Non-pigmented ciliary epithelial cell (primary cell): ENCODE data around the gene GINS3.
A peak's percentile ranks its signal among the peaks of the same experiment; 100 is the strongest.

ENCODE experiments used
- DNase-seq: peaks from one replicate; pipeline ENCODE4 v3.0.0-alpha.2; 2010; ENCODE audit warnings: low read depth

Gene GINS3

DNA sequence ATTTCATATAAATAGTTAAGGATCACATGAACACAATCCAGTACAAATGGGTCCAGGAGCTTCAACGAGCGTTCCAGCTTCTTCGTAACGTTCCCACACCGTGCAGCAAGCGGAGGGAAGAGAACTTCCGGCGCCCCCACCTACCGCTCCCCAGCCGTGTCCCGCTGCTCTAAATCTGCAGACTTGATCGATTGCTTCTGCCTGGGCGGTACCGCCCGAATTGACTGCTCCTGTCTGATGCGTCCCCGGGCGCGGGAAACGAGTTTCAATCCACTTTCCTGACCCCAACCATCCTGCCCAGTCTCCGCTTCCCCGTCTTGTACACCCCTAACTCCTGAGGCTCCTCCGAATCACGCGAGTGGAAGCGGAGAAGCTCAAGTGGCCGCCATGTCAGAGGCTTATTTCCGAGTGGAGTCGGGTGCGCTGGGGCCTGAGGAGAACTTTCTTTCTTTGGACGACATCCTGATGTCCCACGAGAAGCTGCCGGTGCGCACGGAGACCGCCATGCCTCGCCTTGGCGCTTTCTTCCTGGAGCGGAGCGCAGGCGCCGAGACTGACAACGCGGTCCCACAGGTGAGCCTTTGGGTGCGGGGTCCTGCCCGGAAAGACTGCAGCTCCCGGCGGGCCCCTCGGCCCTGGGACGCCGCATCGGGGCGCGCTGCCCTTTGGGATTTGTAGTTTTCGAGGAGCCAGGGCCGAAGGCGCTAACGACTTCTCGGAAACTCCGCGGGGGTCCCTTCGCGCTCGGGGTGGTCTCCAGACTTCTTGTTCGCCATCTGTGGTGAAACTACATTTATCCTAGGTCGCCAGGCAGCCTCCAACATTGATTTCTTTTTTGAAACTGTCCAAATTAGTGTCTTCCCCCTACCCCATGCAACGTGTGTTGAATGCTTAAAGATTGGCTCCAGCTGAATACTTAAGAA is at the start of gene GINS3:
Gene GINS3, plus strand, starts transcription at position 257 of the 923 bp plus-strand sequence. Its CDS starts 131 bp downstream, at position 388.
- DNase-seq = peak; percentile 57

DNA sequence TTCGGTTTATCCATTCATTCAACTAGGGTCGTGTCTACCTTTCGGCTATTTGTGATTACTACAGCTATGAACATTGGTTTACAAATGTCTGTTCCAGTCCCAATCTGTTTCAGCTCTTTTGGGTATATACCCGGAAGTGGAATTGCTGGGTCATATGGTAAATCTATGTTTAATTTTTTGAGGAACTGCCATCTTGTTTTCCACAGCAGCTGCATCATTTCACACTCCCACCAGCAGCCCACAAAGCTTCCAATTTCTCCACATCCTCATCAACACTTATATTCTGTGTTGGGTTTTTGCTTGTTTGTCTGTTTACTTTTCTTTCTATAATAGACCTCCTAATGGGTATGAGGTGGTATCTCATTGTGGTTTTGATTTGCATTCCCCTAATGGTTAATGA is 48.7 kb upstream of the GINS3 start:
- DNase-seq = no peak

DNA sequence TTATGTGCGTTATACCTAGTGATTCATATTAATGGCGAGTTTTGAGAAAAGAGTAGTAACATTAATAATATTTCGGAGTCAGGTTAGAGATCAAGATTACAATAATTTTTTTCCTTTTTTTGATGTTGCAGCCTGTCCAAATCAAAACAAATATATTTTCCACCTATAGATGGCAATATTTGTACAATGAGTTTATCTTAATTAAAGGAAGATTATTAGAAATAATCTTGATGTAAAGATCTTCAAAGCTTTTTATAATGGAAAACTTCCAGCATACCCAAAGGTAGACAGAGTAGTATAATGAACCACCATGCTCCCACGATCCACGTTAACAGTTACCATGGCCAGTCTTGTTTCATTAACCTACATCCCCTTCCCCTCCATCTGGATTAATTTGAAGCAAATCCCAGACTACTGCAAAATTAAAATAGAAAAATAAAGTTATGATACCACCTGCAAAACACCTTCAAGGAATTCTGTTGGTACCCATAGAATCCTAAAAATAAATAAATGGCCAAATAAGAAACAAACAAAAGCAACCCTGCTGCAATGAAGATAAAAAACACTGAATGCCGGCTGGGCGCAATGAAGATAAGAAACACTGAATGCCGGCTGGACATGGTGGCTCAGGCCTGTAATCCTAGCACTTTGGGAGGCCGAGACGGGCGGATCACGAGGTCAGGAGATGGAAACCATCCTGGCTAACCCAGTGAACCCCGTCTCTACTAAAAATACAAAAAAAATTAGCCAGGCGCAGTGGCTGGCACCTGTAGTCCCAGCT is 46.5 kb upstream of the GINS3 start:
- DNase-seq = no peak

DNA sequence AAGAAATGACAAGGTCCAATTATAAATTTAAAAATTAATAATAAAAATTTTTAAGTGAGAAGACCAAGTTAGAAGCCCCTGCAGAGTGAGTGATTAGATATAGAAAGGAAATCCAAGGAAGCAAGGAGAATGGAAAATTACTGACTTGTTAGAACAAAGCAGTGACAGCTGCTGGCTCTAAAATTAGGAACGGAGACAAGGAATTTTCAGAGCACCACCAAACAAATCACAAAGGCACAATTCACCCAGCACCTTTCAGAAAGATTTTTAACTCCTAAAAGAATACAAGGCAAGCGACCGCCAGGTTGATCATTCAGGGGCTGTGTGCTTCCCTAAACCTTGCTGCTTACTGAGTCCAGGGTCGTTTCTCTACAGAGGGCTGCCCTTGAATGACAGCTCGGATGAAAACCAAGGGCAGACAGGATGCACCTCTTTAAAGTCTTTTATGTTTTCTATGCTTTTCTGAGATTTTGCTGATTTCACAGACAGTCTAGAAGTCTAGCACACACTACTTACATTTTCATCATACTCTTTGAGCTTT is 45.4 kb upstream of the GINS3 start:
- no peak for DNase-seq

DNA sequence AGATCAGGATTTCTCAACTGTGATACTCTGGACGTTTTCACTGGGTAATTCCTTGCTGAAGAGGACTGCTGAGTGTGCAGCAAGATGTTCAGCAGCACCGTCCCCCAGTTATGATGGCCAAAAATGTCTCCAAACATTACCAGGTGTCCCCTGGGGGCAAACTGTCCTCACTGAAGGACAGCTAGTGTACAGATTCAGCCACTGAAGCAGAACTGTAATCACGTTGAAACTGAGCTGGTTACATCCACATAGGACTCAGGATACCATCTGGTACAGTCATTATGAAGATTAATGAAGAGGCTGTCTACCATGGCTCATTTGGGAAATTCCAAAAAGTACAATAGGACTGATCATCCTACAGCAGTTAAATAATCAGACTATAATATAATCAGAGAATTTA is 43.3 kb upstream of the GINS3 start:
- DNase-seq = no peak

DNA sequence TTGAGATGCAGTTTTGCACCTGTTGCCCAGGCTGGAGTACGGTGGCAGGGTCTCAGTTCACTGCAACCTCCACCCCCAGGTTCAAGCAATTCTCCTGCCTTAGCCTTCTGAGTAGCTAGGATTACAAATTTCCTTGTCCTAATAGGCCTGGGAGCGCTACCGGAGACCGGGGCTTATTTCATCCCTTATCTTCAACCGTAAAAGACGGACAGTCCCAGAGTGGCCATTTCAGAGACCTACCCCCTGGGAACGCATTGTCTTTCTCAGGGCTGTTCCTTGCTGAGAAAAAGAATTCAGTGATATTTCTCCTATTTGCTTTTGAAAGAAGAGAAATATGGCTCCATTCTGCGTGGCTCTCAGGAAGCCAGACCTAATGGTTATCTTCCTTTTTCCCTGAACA is 39.6 kb upstream of the GINS3 start:
- no peak for DNase-seq

DNA sequence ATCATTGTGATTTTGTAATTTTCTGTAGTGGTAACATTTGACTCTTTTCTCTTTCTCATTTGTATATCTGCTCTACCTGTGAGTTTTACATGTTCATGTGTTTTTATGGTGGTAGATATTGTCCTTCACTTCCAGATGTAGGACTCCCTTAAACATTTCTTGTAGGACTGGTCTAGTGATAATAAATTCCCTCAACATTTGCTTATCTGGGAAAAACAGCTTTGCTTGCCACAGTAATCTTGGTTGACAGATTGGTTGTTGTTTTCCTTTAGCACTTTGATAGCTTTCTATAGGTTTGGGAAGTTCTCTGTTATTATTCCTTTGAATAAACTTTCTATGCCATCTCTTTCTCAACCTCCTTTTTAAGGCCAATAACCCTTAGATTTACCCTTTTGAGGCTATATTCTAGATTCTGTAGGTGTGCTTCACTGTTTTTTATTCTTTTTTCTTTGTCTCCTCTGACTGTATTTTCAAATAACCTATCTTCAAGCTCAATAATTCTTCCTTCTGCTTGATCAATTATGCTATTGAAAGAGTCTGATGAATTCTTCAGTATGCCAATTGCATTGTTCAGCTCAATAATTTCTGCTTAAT is 32.1 kb upstream of the GINS3 start:
- no peak for DNase-seq

DNA sequence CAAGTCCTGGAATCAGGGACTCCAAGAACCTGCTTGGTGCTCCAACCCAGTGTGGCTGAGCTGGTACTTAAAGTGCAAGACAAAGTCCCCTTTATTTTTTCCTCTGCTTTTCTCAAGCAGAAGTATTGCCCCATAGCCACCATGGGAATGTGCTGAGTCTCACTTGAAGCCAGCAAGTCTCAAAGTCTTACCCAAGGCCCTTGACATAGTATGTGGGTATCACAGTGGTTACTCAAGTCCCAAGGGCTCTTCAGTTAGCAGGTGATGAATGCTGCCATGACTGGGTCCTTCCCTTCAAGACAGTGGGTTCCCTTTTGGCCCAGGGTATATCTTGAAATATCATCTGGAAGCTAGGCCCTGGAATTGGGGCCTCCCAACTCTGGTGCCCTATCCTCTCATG is 30.5 kb upstream of the GINS3 start:
- DNase-seq = no peak

DNA sequence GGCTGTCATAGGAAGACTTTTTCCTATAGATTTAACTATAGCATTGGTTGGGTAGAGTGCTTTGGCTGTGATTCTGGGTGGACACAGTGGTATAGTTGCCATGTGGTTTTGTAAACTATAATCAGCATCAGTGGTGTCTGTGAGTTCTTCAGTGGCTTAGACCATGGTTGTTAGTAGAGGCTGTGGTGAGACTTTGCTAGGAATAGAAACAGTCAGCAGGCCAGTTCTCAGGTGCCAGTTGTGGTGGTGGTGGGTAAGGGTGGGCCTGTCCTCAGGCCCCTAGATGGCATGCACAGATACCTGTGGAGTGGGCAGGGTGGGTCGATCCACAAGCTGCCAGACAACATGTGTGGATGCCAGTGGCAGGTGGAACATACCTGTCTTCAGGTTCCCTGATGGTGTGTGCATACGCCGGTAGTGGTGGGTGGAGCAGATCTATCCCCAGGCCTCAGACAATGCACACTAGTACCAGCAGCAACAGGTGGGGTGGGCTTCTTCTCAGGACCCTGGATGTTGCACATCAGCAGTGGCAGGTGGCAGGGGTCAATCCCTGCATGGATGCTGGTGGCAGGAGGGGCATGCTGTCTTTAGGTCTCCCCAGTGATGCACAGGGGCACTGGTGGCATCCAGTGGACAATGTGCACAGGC is 28.4 kb upstream of the GINS3 start:
- DNase-seq = no peak

DNA sequence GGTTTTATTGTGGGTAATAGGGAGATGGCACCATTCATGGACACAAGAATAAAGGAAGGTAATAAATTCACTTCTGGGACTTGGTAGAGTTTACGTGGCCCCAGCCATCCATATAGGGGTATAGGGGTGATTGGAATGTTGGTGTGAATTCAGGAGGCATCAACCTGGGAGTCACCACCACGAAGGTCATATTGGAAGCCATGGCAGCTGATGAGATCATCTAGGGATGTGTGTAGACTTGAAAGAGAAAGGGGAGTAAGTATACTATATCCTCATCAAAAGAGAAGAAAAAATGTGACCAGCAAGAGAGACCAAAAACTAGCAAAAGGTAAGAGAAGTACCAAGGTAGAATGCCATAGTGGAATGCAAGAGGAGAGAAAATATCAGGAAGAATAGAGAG is 26.6 kb upstream of the GINS3 start:
- DNase-seq = no peak

DNA sequence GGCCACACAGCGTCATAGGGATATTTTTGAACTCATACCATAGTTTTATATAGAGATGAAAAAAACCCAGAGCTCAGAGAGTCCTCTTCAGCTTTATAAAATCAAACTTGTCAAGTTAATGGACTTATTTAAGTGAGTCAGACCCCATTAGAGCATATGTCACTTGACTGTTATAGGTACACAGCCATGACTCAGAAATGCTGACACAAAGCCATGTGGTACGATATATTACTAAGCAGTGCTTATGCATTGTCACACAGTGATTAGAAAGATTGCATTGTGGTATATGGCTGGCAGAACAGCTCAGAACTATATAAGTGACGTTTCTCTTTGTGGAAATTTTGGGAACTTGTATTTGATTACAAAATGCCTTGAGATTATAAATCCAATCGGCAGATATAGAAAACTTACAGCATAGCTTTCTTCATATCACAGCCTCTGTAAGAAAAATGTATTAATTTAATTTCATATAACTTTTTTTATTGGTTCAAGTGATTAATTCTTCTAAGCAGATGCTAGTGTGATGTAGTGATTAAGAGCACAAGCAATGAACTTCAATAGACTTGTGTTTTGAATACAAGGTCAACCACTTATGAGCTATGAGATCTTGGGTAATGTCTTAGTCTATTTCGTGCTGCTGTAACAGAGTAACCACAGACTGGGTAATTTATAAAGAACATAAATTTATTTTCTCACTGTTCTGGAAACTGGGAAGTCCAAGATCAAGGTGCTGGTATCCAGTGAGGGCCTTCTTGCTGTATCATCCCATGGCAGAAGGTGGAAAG is 25.8 kb upstream of the GINS3 start:
- DNase-seq = no peak

DNA sequence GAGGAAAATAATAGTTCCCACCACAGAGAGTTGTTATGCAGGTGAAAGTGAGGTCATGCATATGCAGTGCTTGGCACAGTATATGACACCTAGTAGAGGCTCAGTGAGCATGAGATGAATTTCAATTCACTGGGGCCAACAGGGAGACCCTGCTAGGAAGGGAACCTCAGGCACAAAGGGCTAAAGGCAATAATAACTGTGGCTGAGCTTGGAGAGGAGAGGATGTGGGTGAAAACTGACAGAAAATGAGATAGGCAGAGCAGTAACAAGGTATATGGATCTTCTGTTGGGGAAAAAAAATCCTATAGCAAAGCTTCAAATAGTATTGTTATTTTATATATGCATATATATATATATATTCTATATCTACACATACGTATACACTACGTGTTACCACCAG is 25.0 kb upstream of the GINS3 start:
- no peak for DNase-seq

DNA sequence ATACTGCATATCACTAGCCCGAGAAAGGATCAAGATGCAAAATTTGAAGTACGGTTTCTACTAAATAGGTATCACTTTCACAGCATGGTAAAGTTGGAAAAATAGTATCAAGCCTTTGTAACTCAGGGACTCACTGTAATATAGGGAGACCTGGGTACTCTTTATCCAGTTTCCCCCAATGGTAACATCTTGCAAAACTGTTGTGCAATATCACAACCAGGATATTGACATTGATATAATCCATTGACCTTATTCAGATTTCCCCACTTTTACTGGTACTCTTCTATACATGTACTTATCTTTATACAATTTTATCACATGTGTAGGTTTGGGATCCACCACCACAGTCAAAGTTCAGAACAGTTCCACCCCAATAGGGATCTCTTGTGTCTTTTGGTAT is 20.4 kb upstream of the GINS3 start:
- no peak for DNase-seq

DNA sequence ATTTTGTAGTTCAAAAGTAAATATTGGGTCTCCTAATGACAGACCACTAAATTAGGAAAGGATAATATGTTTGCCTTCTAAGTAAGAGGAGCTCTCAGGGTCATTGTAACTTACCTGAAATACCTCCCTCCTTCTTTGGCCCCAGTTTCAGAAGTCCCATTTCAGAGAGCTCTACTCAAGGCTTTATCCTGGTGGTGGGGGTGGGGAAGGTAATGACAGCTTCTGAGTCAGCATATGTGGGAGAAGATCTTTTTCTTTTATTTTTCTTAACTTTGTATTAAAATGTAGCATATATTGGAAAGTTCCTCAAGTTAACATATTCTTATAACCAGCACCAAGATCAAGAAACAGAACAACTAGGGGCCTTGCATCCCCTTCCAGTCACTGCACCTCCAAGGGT is 16.9 kb upstream of the GINS3 start:
- DNase-seq = no peak

DNA sequence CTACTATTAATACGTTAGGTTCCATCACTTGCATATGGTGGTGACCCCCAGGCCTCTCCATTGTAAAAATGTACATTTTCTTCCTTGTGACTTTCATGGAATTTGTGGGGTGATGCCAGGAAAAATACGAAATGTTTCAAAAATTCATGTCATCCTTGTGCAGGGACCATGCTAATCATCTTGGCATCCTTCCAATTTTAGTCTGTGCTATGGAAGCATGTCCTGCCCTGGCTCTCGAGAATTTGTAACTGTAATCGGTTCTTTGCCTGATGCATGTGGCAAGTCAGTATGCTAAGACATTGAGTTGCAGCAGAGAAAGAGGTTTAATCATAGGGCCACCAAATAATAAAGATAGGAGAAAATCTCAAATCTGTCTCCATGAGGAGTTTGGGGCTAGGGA is 14.3 kb upstream of the GINS3 start:
- no peak for DNase-seq

DNA sequence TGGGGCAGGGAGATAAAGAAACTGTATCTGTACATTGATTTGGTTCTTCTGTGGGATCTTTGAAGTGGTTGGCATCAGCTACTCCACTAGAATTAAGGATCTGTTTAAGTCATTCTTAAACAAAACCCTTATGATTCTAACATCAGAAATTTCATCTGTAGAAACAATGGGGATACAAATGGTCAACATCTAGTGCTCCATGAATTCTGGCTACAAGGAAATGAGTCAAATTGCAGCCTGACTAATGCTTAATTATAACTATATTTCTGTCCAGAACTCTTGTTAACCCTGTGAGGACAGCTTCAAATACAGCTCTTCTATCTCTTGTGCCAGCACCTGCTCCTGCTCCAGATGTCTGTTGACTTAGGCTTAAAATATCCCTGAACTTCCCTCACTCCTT is 13.9 kb upstream of the GINS3 start:
- no peak for DNase-seq

DNA sequence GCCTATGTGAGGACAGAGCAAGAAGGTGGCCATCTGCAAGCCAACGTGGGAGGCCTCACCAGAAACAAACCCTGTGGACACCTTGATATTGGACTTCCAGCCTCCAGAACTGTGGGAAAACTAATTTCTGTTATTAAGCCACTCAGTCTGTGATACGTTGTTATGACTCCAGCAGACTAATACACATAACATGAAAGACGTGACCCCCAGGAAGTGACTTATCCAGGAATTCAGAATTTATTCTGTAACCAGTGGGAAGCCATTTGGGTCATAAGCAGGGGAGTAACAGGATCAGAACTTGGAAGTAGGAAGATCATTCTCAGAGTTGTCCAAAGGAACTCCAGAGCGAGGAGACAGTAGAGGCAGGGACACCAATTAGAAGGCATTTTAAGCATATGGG is 12.5 kb upstream of the GINS3 start:
- DNase-seq = no peak

DNA sequence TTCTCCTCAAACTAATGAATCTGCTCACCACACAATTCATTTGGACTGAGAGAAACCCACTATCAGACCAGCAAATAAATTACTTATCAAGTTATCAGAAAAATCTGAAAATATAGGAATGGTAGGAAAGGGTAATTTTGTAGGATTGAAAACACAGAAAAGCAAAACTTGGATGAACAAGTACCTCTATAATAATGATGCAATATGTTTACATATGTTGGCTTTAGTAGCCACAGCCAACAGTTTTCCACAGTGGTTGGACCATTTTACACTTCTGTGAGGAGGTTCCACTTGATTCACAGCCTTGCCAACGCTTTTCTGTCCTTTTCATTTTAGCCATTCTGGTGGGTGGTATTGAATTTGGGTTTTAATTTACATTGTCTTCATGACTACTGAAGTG is 10.6 kb upstream of the GINS3 start:
- DNase-seq = no peak

DNA sequence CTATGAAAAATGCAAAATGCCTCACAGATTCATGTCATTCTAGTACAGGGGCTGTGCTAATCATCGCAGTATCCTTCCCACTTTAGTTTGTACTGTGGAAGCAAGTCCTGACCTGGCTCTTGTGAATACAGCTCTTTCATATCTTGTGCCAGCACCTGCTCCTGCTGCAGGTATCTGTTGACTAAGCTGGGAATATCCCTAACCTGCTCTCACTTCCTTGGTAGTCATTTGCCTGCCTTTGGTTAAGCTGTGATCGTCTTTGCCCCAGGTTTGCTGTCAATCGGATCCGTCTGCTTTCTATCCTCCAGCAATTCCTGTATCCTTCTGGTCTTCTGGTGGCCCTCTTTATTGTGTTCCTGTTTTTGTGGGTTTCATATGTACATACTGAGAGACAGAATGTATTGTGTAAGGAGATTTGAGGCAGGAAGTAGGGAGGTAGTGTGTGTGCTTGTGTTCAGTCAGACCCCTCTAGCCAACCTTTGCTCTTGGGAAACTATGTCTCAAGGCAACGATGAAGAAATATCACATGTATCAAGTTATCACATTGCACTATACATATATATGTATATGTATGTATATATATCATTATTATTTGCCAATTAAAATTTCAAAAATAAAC is 7.7 kb upstream of the GINS3 start:
- DNase-seq = no peak

DNA sequence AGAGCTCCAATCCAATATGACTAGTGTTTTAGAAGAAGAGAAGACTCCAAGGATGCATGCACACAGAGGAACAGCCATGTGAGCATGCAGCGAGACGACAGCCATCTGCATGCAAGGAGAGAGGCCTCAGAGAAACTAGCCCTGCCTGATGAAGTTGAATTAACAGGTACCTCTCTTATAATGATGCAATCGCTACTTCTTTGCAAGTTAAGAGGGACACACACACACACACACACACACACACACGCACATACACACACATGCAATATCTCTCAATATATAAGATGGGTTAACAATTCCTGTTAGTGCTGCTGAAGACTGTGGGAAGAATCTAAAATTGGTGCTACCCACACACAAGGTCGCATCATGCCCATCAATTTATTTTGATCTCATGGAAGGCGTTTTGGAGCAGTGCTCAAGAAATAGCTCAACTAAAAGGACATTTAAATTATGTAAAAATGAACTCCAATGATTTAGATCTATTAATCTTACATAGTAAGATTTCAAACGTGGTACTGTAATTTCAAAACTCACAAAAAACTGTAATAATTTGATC is 7.0 kb upstream of the GINS3 start:
- DNase-seq = no peak

DNA sequence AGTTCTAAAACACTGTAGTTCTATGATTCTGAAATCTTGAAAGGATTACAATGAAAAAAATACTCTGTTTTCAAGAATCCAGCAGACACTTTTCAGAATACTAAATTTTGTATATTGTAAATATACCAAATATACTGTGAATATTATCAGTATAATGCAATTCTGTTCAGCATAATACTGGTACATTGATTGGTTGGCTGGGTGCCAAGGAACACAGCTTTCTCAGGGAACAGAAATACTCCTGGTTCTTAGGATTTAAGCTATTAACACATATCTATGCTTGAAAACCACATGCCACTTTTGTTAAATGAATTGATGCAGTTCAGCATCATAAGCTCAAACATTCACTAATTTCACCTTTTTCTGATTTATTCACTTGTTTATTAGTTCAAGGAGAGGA is 2.5 kb upstream of the GINS3 start:
- DNase-seq = no peak
